NB4 (cell line): Measurements from ENCODE around the gene GMNC.

Experiments
- CTCF ChIP-seq: IDR thresholded peaks from one replicate; pipeline ENCODE4 v1.5.1; 2012; ENCODE audit warnings: low read depth, low read length
- MYC ChIP-seq: IDR thresholded peaks from 2 replicates; pipeline ENCODE4 v1.6.1; 2011; ENCODE audit warnings: low read depth, low read length
- TF ChIP-seq, protein P1 (sequence below): IDR thresholded peaks from 2 replicates; pipeline ENCODE4 v1.6.1; 2011; ENCODE audit warnings: low read depth, low read length

DNA sequence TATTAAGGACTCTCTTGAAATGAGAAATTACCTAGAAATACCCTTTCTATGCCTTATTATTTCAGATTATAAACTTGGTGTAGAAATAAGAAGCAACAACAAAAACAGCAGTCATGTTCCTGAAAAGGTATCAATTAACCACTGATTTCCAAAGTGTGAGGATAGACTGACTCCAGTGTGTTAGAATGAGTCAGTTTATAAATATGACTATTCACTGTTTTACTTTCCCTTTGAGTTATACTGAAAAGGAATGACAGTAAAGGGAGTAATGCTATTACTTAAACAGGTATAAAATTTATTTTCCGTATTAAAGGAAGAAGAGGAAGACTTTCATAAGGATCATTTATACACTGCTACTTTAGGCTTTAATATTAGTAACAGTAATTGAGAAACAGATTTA is 12.9 kb downstream of the GMNC start:
- no peak for TF ChIP-seq CTCF
- TF ChIP-seq, protein P1, sequence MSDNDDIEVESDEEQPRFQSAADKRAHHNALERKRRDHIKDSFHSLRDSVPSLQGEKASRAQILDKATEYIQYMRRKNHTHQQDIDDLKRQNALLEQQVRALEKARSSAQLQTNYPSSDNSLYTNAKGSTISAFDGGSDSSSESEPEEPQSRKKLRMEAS: no peak
- no peak for TF ChIP-seq MYC
